Liver (tissue), 9 donors: ENCODE data around the gene MACROH2A2. TPM values are rescaled to one million over a fixed set of nuclear protein-coding genes. Genes with fewer than 3 reads are reported as not detected.

Experiments used
- DNase-seq: peaks from one replicate; pipeline ENCODE4 v3.0.0-alpha.2; 2017; ENCODE audit warnings: low spot score
- H3K27ac ChIP-seq, 2 donors: one replicate each; pipeline ENCODE4 v1.7.0; 2013; ENCODE audit warnings: inconsistent platforms in 2 of 2, low read length in 2 of 2, control low read depth in 1 of 2, low read depth in 1 of 2, mild to moderate bottlenecking in 1 of 2
- H3K27me3 ChIP-seq, 4 donors: one replicate each; pipeline versions ENCODE4 v1.6.1 to v1.7.0; 2013; ENCODE audit warnings: low read length in 3 of 4, inconsistent platforms in 1 of 4, mild to moderate bottlenecking in 1 of 4, moderate library complexity in 1 of 4; ENCODE audit not compliant: control insufficient read depth in 4 of 4, insufficient read depth in 4 of 4
- H3K36me3 ChIP-seq, 4 donors: one replicate each; pipeline versions ENCODE4 v1.6.1 to v1.7.0; 2013; ENCODE audit warnings: low read length in 3 of 4, mild to moderate bottlenecking in 3 of 4, low read depth in 1 of 4, moderate library complexity in 1 of 4; ENCODE audit not compliant: control insufficient read depth in 4 of 4, insufficient read depth in 3 of 4
- H3K4me1 ChIP-seq, 4 donors: one replicate each; pipeline versions ENCODE4 v1.6.1 to v1.7.0; 2013; ENCODE audit warnings: low read length in 3 of 4, mild to moderate bottlenecking in 3 of 4, moderate library complexity in 1 of 4; ENCODE audit not compliant: control insufficient read depth in 4 of 4, insufficient read depth in 4 of 4
- H3K4me3 ChIP-seq, 3 donors: one replicate each; pipeline versions ENCODE4 v1.6.1 to v1.7.0; 2013; ENCODE audit warnings: low read length in 3 of 3, control low read depth in 1 of 3, low read depth in 1 of 3, mild to moderate bottlenecking in 1 of 3
- H3K9ac ChIP-seq, 2 donors: one replicate each; pipeline ENCODE4 v1.7.0; 2013; ENCODE audit warnings: low read length in 2 of 2, mild to moderate bottlenecking in 2 of 2, moderate library complexity in 2 of 2, control low read depth in 1 of 2, low read depth in 1 of 2
- H3K9me3 ChIP-seq, 4 donors: one replicate each; pipeline versions ENCODE4 v1.6.1 to v1.7.0; 2013; ENCODE audit warnings: low read length in 3 of 4; ENCODE audit not compliant: control insufficient read depth in 4 of 4
- EGR1 ChIP-seq, 2 donors: IDR thresholded peaks; 2 replicates each; pipeline ENCODE4 v1.6.1; 2016 to 2018; ENCODE audit warnings: antibody characterized with exemption in 2 of 2, low read depth in 2 of 2
- FOXA1 ChIP-seq: IDR thresholded peaks from 2 replicates; pipeline ENCODE4 v1.6.1; 2016; ENCODE audit warnings: antibody characterized with exemption
- FOXA2 ChIP-seq: IDR thresholded peaks from 2 replicates; pipeline ENCODE4 v1.6.1; 2016; ENCODE audit warnings: antibody characterized with exemption
- GABPA ChIP-seq, 2 donors: IDR thresholded peaks in 1 of 2; conservative IDR thresholded peaks in 1 of 2; 2 replicates each; pipeline ENCODE4 v1.6.1; 2016; ENCODE audit warnings: antibody characterized with exemption in 2 of 2, mild to moderate bottlenecking in 1 of 2, moderate library complexity in 1 of 2
- HNF4A ChIP-seq, 2 donors: conservative IDR thresholded peaks; 2 replicates each; pipeline ENCODE4 v1.6.1; 2016; ENCODE audit warnings: antibody characterized with exemption in 2 of 2, mild to moderate bottlenecking in 2 of 2
- HNF4G ChIP-seq: IDR thresholded peaks from 2 replicates; pipeline ENCODE4 v1.6.1; 2016; ENCODE audit warnings: antibody characterized with exemption
- JUND ChIP-seq, 2 donors: IDR thresholded peaks; 2 replicates each; pipeline ENCODE4 v1.6.1; 2016; ENCODE audit warnings: antibody characterized with exemption in 2 of 2
- NR2F2 ChIP-seq: IDR thresholded peaks from 2 replicates; pipeline ENCODE4 v1.6.1; 2016; ENCODE audit warnings: antibody characterized with exemption
- RAD21 ChIP-seq, 2 donors: IDR thresholded peaks; 2 replicates each; pipeline ENCODE4 v1.6.1; 2016; ENCODE audit warnings: antibody characterized with exemption in 2 of 2, mild to moderate bottlenecking in 2 of 2
- RXRA ChIP-seq, 2 donors: IDR thresholded peaks; 2 replicates each; pipeline ENCODE4 v1.6.1; 2017 to 2018; ENCODE audit warnings: antibody characterized with exemption in 2 of 2, mild to moderate bottlenecking in 1 of 2
- SP1 ChIP-seq: IDR thresholded peaks from 2 replicates; pipeline ENCODE4 v1.6.1; 2018; ENCODE audit warnings: antibody characterized with exemption, mild to moderate bottlenecking
- TAF1 ChIP-seq: conservative IDR thresholded peaks from 2 replicates; pipeline ENCODE4 v1.6.1; 2016; ENCODE audit warnings: antibody characterized with exemption, mild to moderate bottlenecking
- YY1 ChIP-seq: IDR thresholded peaks from 2 replicates; pipeline ENCODE4 v1.6.1; 2016; ENCODE audit warnings: antibody characterized with exemption, mild to moderate bottlenecking
- WGBS: extraction: QIAGEN DNeasy Blood & Tissue Kit; methylation state at CpG from one replicate; pipeline ENCODE4 v1.1.7; 2013; 5-methylcytosine and 5-hydroxymethylcytosine counted together
- polyA plus RNA-seq, 2 donors: library from polyadenylated mRNA; stranded (reverse) in 1 of 2; unstranded in 1 of 2; fragments of 200-250 nt in 1 of 2; fragments of >200 nt in 1 of 2; fragmentation: Nextera tagmentation in 1 of 2; extraction: Ambion mirVana in 1 of 2; gene quantifications; one replicate each; pipeline versions ENCODE4 v1.2.1 to v1.2.3, GENCODE V29; 2013 to 2015
- total RNA-seq, 2 donors: library from RNA; depleted of rRNA; stranded (reverse); fragments of >200 nt; gene quantifications; one replicate each; pipeline ENCODE4 v1.2.3, GENCODE V29; 2014
- TF ChIP-seq, protein P1 (sequence below): IDR thresholded peaks from 2 replicates; pipeline ENCODE4 v1.6.1; 2016; ENCODE audit warnings: antibody characterized with exemption
- TF ChIP-seq, protein P2 (sequence below): IDR thresholded peaks from 2 replicates; pipeline ENCODE4 v1.6.1; 2016; ENCODE audit warnings: antibody characterized with exemption, mild to moderate bottlenecking
- TF ChIP-seq, protein P3 (sequence below): fragments of 150-350 bp; IDR thresholded peaks from 2 replicates; pipeline ENCODE4 v1.5.1; 2017; ENCODE audit warnings: improper control_type of control experiment, low read depth, low read length; ENCODE audit not compliant: missing input control
- TF ChIP-seq, protein P4 (sequence below): IDR thresholded peaks from 2 replicates; pipeline ENCODE4 v1.6.1; 2016; ENCODE audit warnings: antibody characterized with exemption
- TF ChIP-seq, protein P5 (sequence below): IDR thresholded peaks from 2 replicates; pipeline ENCODE4 v1.6.1; 2016; ENCODE audit warnings: antibody characterized with exemption
- donor health status: healthy.
- donor health status: healthy.
- donor health status: healthy.
- donor health status: healthy.
- donor health status: healthy.

The MACROH2A2 gene
- total and polyA plus RNA-seq, 4 donors: 1.2 to 7.2 (median 3.4) TPM

DNA sequence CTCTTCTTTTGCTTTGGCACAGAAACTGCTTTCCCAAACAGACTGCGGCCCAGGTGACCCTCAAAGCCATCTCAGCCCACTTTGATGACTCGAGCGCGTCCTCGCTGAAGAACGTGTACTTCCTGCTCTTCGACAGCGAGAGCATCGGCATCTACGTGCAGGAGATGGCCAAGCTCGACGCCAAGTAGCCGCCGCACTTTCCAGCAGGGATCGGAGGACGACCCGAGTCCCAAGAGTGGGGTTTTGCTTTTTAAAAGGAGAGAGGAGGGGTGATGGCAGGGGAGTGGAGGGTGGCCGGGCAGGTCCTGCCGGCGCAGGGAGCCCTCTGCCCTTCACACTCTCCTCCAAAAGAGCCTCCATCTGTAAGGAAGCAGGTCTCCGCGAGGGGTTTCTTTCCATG lies 58.9 kb downstream of the MACROH2A2 start:
- no peaks in the 10 kb centered on the region for H3K27me3 ChIP-seq
- TF ChIP-seq YY1 (no peak), TAF1 (no peak), RXRA (IDR thresholded peaks at IDR 0.05) (no peak), SP1 (no peak), EGR1 (IDR thresholded peaks at IDR 0.05; ENCODE audit: low read depth in 2 of 2) (no peak), RAD21 (IDR thresholded peaks at IDR 0.05) (no peak), NR2F2 (no peak), FOXA1 (no peak), HNF4A (conservative IDR thresholded peaks at IDR 0.05) (no peak), JUND (IDR thresholded peaks at IDR 0.05) (no peak), HNF4G (no peak), FOXA2 (no peak), GABPA (IDR thresholded peaks at IDR 0.05 in 1 of 2, conservative IDR thresholded peaks at IDR 0.05 in 1 of 2) (no peak)
- TF ChIP-seq, protein P1, sequence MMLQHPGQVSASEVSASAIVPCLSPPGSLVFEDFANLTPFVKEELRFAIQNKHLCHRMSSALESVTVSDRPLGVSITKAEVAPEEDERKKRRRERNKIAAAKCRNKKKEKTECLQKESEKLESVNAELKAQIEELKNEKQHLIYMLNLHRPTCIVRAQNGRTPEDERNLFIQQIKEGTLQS: no peak
- TF ChIP-seq, protein P2, sequence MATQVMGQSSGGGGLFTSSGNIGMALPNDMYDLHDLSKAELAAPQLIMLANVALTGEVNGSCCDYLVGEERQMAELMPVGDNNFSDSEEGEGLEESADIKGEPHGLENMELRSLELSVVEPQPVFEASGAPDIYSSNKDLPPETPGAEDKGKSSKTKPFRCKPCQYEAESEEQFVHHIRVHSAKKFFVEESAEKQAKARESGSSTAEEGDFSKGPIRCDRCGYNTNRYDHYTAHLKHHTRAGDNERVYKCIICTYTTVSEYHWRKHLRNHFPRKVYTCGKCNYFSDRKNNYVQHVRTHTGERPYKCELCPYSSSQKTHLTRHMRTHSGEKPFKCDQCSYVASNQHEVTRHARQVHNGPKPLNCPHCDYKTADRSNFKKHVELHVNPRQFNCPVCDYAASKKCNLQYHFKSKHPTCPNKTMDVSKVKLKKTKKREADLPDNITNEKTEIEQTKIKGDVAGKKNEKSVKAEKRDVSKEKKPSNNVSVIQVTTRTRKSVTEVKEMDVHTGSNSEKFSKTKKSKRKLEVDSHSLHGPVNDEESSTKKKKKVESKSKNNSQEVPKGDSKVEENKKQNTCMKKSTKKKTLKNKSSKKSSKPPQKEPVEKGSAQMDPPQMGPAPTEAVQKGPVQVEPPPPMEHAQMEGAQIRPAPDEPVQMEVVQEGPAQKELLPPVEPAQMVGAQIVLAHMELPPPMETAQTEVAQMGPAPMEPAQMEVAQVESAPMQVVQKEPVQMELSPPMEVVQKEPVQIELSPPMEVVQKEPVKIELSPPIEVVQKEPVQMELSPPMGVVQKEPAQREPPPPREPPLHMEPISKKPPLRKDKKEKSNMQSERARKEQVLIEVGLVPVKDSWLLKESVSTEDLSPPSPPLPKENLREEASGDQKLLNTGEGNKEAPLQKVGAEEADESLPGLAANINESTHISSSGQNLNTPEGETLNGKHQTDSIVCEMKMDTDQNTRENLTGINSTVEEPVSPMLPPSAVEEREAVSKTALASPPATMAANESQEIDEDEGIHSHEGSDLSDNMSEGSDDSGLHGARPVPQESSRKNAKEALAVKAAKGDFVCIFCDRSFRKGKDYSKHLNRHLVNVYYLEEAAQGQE: no peak
- TF ChIP-seq, protein P3, sequence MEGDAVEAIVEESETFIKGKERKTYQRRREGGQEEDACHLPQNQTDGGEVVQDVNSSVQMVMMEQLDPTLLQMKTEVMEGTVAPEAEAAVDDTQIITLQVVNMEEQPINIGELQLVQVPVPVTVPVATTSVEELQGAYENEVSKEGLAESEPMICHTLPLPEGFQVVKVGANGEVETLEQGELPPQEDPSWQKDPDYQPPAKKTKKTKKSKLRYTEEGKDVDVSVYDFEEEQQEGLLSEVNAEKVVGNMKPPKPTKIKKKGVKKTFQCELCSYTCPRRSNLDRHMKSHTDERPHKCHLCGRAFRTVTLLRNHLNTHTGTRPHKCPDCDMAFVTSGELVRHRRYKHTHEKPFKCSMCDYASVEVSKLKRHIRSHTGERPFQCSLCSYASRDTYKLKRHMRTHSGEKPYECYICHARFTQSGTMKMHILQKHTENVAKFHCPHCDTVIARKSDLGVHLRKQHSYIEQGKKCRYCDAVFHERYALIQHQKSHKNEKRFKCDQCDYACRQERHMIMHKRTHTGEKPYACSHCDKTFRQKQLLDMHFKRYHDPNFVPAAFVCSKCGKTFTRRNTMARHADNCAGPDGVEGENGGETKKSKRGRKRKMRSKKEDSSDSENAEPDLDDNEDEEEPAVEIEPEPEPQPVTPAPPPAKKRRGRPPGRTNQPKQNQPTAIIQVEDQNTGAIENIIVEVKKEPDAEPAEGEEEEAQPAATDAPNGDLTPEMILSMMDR: no peak
- TF ChIP-seq, protein P4, sequence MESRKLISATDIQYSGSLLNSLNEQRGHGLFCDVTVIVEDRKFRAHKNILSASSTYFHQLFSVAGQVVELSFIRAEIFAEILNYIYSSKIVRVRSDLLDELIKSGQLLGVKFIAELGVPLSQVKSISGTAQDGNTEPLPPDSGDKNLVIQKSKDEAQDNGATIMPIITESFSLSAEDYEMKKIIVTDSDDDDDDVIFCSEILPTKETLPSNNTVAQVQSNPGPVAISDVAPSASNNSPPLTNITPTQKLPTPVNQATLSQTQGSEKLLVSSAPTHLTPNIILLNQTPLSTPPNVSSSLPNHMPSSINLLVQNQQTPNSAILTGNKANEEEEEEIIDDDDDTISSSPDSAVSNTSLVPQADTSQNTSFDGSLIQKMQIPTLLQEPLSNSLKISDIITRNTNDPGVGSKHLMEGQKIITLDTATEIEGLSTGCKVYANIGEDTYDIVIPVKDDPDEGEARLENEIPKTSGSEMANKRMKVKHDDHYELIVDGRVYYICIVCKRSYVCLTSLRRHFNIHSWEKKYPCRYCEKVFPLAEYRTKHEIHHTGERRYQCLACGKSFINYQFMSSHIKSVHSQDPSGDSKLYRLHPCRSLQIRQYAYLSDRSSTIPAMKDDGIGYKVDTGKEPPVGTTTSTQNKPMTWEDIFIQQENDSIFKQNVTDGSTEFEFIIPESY: no peak
- TF ChIP-seq, protein P5, sequence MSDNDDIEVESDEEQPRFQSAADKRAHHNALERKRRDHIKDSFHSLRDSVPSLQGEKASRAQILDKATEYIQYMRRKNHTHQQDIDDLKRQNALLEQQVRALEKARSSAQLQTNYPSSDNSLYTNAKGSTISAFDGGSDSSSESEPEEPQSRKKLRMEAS: no peak
- H3K27ac ChIP-seq: no peak overlapping the region
- WGBS: 97% methylated on average over 22 of the region's 22 CpGs
- no peak for DNase-seq
- H3K4me1 ChIP-seq: peaks cover 6 to 30% (median 27%) of the 10 kb centered on the region in 4 donors
- peaks cover 0 to 16% (median 5%) of the 10 kb centered on the region in 4 donors for H3K36me3 ChIP-seq
- no peak overlapping the region for H3K9ac ChIP-seq
- H3K4me3 ChIP-seq: no peak overlapping the region
- H3K9me3 ChIP-seq: no peaks in the 10 kb centered on the region
